ENCODE results near the gene EXOSC5. TPM values are rescaled to one million over a fixed set of nuclear protein-coding genes. Genes with fewer than 3 reads are reported as not detected.

Gene EXOSC5
- total and polyA plus RNA-seq, 2 of the 13 experiments (the other 11 are each of a cell fraction or from before 2014, with no cell fraction given) = 24.1 to 26.5 TPM

DNA sequence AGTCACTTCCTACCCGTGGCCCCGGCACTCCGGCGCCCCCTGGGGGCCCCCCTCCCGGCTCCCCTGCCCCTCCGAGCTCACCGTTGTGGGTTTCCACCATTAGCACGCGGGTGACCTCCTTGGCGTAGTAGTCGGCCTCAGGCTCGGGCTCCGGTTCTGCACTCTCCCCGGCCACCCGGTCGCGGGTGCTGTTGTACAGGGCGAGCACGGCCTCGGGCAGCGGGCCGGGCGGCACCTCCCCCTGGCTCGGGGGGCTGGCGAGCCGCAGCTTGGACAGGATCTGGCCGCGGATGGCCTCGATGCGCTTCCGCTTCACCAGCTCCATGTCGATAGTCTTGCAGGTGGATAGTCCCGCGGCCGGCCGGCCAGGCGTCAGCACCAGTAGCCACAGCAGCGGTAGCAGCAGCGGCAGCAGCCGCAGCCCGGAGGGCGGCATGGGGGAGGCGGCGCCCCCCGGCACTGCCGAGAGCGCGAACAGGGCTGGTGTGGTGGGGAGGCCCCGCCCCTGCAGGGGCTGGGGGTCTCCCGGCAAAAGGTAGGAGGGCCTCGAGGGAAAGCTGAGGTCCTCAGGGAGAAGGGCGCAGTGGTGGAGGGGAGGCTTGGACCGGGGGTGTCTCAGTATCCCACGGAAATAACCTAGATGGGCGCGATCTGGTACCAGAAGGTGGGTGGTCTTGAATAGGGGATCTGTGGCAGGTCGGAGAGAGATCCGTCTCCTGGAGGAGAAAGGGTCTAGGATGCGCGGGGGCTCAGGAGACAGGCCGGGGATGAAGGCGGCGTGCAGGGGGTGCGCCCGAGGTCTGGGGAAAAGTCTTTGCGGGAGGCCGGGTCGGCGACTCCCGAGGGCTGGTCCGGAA, 44.3 kb downstream of the EXOSC5 start (continued):
- TF ChIP-seq, protein P1, sequence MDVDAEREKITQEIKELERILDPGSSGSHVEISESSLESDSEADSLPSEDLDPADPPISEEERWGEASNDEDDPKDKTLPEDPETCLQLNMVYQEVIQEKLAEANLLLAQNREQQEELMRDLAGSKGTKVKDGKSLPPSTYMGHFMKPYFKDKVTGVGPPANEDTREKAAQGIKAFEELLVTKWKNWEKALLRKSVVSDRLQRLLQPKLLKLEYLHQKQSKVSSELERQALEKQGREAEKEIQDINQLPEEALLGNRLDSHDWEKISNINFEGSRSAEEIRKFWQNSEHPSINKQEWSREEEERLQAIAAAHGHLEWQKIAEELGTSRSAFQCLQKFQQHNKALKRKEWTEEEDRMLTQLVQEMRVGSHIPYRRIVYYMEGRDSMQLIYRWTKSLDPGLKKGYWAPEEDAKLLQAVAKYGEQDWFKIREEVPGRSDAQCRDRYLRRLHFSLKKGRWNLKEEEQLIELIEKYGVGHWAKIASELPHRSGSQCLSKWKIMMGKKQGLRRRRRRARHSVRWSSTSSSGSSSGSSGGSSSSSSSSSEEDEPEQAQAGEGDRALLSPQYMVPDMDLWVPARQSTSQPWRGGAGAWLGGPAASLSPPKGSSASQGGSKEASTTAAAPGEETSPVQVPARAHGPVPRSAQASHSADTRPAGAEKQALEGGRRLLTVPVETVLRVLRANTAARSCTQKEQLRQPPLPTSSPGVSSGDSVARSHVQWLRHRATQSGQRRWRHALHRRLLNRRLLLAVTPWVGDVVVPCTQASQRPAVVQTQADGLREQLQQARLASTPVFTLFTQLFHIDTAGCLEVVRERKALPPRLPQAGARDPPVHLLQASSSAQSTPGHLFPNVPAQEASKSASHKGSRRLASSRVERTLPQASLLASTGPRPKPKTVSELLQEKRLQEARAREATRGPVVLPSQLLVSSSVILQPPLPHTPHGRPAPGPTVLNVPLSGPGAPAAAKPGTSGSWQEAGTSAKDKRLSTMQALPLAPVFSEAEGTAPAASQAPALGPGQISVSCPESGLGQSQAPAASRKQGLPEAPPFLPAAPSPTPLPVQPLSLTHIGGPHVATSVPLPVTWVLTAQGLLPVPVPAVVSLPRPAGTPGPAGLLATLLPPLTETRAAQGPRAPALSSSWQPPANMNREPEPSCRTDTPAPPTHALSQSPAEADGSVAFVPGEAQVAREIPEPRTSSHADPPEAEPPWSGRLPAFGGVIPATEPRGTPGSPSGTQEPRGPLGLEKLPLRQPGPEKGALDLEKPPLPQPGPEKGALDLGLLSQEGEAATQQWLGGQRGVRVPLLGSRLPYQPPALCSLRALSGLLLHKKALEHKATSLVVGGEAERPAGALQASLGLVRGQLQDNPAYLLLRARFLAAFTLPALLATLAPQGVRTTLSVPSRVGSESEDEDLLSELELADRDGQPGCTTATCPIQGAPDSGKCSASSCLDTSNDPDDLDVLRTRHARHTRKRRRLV (CRISPR knock-in tag; IDR thresholded peaks at IDR 0.05) = no peak
- TF ChIP-seq ATRX (CRISPR knock-in tag; IDR thresholded peaks at IDR 0.05; ENCODE audit: borderline replicate concordance) (no peak), SP2 (CRISPR knock-in tag; IDR thresholded peaks at IDR 0.05) (no peak), ELF4 (CRISPR knock-in tag; IDR thresholded peaks at IDR 0.05; ENCODE audit: borderline replicate concordance) (no peak), NFKBIZ (CRISPR knock-in tag; IDR thresholded peaks at IDR 0.05) (no peak), CREM (IDR thresholded peaks at IDR 0.05) (no peak), CREM (CRISPR knock-in tag; IDR thresholded peaks at IDR 0.05) (no peak), ZNF251 (CRISPR knock-in tag; IDR thresholded peaks at IDR 0.05) (no peak)
- TF ChIP-seq, protein P2, sequence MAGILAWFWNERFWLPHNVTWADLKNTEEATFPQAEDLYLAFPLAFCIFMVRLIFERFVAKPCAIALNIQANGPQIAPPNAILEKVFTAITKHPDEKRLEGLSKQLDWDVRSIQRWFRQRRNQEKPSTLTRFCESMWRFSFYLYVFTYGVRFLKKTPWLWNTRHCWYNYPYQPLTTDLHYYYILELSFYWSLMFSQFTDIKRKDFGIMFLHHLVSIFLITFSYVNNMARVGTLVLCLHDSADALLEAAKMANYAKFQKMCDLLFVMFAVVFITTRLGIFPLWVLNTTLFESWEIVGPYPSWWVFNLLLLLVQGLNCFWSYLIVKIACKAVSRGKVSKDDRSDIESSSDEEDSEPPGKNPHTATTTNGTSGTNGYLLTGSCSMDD (CRISPR knock-in tag; IDR thresholded peaks at IDR 0.05) = no peak
- TF ChIP-seq, protein P3, sequence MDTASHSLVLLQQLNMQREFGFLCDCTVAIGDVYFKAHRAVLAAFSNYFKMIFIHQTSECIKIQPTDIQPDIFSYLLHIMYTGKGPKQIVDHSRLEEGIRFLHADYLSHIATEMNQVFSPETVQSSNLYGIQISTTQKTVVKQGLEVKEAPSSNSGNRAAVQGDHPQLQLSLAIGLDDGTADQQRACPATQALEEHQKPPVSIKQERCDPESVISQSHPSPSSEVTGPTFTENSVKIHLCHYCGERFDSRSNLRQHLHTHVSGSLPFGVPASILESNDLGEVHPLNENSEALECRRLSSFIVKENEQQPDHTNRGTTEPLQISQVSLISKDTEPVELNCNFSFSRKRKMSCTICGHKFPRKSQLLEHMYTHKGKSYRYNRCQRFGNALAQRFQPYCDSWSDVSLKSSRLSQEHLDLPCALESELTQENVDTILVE (CRISPR knock-in tag; IDR thresholded peaks at IDR 0.05) = no peak
- TF ChIP-seq, protein P4, sequence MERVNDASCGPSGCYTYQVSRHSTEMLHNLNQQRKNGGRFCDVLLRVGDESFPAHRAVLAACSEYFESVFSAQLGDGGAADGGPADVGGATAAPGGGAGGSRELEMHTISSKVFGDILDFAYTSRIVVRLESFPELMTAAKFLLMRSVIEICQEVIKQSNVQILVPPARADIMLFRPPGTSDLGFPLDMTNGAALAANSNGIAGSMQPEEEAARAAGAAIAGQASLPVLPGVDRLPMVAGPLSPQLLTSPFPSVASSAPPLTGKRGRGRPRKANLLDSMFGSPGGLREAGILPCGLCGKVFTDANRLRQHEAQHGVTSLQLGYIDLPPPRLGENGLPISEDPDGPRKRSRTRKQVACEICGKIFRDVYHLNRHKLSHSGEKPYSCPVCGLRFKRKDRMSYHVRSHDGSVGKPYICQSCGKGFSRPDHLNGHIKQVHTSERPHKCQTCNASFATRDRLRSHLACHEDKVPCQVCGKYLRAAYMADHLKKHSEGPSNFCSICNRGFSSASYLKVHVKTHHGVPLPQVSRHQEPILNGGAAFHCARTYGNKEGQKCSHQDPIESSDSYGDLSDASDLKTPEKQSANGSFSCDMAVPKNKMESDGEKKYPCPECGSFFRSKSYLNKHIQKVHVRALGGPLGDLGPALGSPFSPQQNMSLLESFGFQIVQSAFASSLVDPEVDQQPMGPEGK (CRISPR knock-in tag; IDR thresholded peaks at IDR 0.05) = peak; percentile 57
- TF ChIP-seq, protein P5, sequence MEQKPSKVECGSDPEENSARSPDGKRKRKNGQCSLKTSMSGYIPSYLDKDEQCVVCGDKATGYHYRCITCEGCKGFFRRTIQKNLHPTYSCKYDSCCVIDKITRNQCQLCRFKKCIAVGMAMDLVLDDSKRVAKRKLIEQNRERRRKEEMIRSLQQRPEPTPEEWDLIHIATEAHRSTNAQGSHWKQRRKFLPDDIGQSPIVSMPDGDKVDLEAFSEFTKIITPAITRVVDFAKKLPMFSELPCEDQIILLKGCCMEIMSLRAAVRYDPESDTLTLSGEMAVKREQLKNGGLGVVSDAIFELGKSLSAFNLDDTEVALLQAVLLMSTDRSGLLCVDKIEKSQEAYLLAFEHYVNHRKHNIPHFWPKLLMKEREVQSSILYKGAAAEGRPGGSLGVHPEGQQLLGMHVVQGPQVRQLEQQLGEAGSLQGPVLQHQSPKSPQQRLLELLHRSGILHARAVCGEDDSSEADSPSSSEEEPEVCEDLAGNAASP (CRISPR knock-in tag; IDR thresholded peaks at IDR 0.05; ENCODE audit: borderline replicate concordance) = no peak
